HUES48 (cell line): ENCODE results near the gene CNTN5.

Experiments
- H3K27ac ChIP-seq: one replicate; pipeline ENCODE4 v1.7.0; 2013; ENCODE audit warnings: low read depth, low read length, inconsistent platforms
- H3K27me3 ChIP-seq: 2 replicates; pipeline ENCODE4 v1.6.1; 2013; ENCODE audit warnings: mild to moderate bottlenecking, low read length; ENCODE audit not compliant: control insufficient read depth, insufficient read depth
- H3K36me3 ChIP-seq: 2 replicates; pipeline ENCODE4 v1.6.1; 2013; ENCODE audit warnings: low read length; ENCODE audit not compliant: control insufficient read depth, insufficient read depth
- H3K4me1 ChIP-seq: 2 replicates; pipeline ENCODE4 v1.6.1; 2013; ENCODE audit warnings: mild to moderate bottlenecking, low read length; ENCODE audit not compliant: control insufficient read depth, insufficient read depth
- H3K4me3 ChIP-seq: 2 replicates; pipeline ENCODE4 v1.5.1; 2013; ENCODE audit warnings: mild to moderate bottlenecking, low read depth, low read length
- H3K9ac ChIP-seq: 2 replicates; pipeline ENCODE4 v1.6.1; 2013; ENCODE audit warnings: mild to moderate bottlenecking, low read depth, low read length, moderate library complexity
- H3K9me3 ChIP-seq: 2 replicates; pipeline ENCODE4 v1.6.1; 2013; ENCODE audit warnings: low read length; ENCODE audit not compliant: control insufficient read depth, insufficient read depth

Gene CNTN5

DNA sequence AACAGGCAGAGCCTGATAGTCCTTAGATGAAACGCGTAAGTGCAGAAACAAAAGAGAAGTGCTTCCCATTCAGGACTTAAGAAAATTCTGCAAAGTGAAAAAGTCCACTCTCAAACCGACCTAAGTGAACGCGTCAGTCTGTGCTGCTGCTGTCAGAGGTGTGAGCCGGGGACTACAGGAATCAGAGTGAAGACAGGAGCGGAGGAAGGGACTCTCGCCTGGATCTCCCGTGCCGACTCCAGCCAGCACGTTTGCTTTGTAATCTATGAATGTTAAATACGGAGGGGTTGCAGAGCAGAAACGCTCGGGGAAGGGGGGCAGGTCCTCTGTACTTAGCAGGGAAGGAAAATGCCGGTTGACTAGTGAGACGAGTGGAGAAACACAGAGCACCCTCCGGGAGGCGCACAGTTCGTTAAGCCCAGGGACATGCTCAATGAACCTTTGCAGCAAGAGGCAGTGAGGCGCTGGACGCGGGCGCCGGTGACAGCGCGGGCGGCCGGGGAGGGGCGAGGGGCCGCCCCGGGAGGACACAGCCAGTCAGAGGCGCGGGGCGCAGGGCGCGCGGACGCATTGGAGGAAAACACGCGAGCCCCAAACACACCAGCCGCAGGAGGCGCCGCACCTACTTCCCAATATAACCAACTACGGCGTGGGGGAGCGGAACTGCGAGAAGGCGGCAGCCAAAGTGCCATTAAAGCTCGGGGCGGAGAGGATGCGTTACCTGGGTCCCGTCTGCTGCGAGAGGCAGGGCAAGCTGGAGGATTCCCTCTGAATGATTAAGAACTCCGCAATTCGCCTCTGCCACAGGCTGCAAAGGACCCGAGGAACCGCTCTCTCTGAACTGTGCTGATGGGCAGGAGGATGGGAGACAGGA, at the start of gene CNTN5:
CNTN5 (plus strand) TSS at position 598 of the 874 bp plus-strand sequence.
- H3K36me3 ChIP-seq, result no peaks in the 10 kb centered on the region
- peaks cover 36% of the 10 kb centered on the region for H3K27me3 ChIP-seq
- H3K27ac ChIP-seq, result no peak within 1 kb of the TSS
- peaks cover 4% of the 10 kb centered on the region; the same call in 1 of the 2 replicates for H3K4me1 ChIP-seq
- no peak within 1 kb of the TSS for H3K9ac ChIP-seq
- H3K4me3 ChIP-seq, result peak within 1 kb of the TSS; percentile 71
- no peaks in the 10 kb centered on the region for H3K9me3 ChIP-seq

DNA sequence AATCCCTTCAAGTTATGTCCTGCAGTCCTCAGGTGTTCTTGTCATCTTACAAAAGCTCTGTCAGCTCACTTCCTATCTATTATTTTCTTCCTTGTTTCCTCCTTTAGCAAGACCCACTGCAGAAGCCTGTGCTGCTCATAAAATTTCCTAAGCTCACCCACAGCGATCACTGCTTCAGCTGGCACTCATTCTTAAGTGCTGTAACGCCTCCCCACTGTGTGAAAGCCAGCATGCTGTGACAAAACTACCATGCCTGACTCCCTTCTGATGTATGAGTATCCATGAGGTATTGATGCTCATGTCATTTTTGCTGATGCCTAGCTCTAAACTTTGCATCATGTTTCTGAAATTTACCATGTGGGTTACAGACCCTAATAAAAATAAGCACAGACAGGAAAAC, 41.5 kb upstream of the CNTN5 start:
- Histone ChIP-seq H3K9ac (no peak overlapping the region), H3K27me3 (no peaks in the 10 kb centered on the region), H3K36me3 (no peaks in the 10 kb centered on the region), H3K9me3 (no peaks in the 10 kb centered on the region; the same call in 1 of the 2 replicates), H3K4me3 (no peak overlapping the region), H3K4me1 (no peaks in the 10 kb centered on the region), H3K27ac (no peak overlapping the region)

DNA sequence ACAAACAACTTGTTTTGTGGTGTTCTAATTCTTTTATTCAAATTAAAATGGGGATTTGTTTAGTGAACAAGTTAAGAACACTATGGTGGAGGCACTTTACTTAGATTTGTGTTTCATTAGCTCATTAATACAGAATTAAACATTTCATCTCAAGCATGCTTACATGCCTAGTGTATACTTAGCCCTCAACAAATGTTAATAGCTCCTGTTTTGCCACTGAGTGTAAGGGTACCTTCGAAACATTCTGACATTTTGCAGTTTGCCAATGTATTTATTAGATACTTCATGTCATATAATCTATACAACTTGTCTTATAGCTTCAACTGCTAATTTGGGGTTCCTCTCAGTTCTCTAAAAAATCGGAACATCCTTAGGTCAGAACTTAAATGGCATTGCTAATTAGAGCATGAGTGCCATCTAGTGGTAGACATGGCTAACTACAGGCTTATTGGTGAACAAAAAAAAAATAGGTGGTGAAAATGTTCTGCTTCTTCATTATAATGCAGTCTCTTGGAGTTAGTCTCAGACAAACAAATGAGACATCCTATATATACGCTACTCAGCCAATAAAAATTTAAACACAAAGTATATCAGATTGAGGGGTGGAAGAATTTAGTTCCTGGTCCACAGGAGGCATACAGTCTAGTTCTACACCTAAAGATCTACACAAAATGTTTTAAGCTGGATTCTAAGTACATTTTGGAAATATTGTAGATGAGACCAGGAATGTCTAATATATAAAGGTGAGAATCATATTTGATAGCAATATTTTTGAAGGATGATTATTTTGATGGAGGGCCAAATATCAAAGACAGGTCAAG, 4.9 kb upstream of the CNTN5 start:
- Histone ChIP-seq H3K27me3 (peaks cover 20% of the 10 kb centered on the region), H3K9me3 (no peaks in the 10 kb centered on the region), H3K36me3 (no peaks in the 10 kb centered on the region), H3K27ac (no peak overlapping the region), H3K4me1 (no peaks in the 10 kb centered on the region), H3K4me3 (no peak overlapping the region), H3K9ac (no peak overlapping the region)

DNA sequence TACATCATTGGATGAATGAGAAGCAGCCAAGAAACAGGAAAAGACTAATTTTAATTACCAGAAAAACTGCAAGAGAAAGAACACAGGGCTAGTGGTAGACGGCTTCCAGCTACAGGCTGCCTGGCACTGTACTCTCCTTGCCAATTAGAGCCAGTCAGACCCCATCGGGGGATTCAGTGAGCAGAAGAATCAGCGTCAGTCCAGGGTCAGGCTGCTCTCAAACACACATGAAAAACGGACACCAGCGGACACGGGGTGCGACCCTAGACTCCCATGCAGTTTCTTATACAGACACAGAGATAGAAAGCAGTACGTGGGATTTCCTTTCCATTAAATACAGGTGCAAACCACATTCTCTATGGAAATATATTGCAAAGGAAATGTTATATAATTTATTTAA, 1.1 kb upstream of the CNTN5 start:
- Histone ChIP-seq H3K27ac (no peak overlapping the region), H3K27me3 (peaks cover 36% of the 10 kb centered on the region), H3K36me3 (no peaks in the 10 kb centered on the region), H3K4me1 (peaks cover 4% of the 10 kb centered on the region; the same call in 1 of the 2 replicates), H3K4me3 (no peak overlapping the region), H3K9me3 (no peaks in the 10 kb centered on the region), H3K9ac (no peak overlapping the region)

DNA sequence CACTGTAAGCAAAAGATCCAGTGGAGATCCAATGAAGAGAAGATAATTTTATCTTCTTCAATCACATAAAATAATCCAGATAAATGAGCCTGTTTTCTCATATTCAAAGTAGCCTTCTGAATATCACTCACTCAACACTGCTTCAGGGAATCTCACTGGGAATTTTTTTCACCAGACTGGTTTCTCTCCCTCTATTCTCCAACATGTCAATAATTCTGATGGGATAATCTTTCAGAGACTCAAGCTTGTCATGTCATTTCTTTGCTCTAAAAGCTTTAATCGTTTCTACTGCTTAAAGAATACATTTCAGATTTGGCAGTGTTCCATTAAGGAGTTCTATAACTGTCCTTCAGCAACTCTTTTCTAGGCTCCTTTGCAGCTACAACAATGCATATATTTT, 16.3 kb downstream of the CNTN5 start:
- H3K27ac ChIP-seq, result no peak overlapping the region
- H3K9me3 ChIP-seq, result no peaks in the 10 kb centered on the region
- no peak overlapping the region for H3K9ac ChIP-seq
- no peaks in the 10 kb centered on the region for H3K4me1 ChIP-seq
- no peak overlapping the region for H3K4me3 ChIP-seq
- H3K36me3 ChIP-seq, result no peaks in the 10 kb centered on the region
- H3K27me3 ChIP-seq, result no peaks in the 10 kb centered on the region

DNA sequence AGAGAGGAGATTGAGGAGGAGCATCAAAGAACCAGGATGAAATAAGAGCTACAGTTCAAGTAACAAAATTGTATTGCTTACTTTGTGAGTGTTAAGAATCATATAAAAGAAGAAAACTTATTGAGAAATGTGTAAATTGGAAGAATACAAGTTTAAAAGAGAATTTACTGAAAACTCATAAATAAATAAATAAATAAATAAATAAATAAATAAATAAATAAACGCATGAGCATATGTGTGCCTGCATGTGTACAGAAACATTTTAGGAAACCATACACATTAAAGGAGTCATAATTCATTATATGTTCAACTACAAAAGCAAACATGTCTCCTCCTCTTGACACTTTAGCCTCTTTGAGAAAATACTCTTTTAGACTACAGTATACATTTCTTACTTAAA, 42.6 kb downstream of the CNTN5 start:
- H3K9me3 ChIP-seq, result no peaks in the 10 kb centered on the region
- no peaks in the 10 kb centered on the region for H3K36me3 ChIP-seq
- H3K9ac ChIP-seq, result no peak overlapping the region
- H3K4me3 ChIP-seq, result no peak overlapping the region
- H3K27me3 ChIP-seq, result no peaks in the 10 kb centered on the region
- no peak overlapping the region for H3K27ac ChIP-seq
- H3K4me1 ChIP-seq, result peaks cover 14% of the 10 kb centered on the region

DNA sequence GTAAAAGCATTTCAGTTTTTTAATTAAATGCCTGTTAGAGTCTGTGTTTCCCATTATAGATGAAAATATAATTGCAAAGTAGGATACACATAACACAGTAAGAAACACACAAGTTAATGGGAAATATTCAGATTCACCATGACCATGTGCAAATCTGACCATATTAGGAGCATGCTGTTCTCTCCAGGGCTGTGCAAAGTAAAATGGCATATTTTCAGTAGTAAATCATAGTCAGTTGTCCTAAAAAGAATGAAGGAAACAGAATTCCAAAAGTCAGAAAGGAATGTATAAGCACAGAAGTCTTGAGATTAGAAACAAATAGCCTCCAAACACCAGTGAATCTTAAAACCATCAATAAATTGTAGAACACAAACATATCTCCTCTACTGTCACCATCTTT, 44.4 kb downstream of the CNTN5 start:
- H3K9me3 ChIP-seq, result no peaks in the 10 kb centered on the region
- no peak overlapping the region for H3K27ac ChIP-seq
- H3K4me3 ChIP-seq, result no peak overlapping the region

DNA sequence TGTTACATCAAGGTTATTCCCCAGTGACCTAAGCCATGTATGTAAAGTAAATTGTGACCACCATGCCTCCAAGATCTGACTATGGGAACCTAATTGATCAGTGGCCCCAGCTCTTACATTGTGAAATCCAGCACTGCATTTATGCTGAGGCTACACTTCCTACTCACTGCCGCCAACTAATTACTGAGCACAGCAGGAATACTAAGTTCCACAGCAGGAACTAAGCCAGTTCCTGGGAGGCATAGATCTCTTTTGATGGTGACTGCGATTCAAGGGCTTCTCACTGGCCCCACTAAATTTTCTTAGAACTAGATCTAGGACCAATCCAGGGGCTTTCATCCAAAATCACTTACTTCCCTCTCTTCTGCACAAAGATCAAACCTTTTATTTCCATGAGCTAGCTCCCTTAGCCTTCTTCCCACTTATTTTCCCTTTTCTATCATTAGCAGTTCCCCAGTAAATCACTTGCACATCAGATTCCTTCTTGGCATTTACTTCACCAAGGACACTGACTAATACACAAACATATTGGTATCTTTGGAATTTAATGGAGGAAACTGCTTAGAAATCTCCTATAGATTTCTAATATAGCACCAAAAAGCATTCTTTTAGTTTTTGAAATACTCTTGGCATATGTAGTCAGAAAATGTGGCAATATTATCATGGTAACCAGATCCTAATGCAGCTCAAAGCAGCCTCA, 46.0 kb downstream of the CNTN5 start:
- H3K4me1 ChIP-seq, result peaks cover 18% of the 10 kb centered on the region

More for the DNA sequence above, 44.4 kb downstream of the CNTN5 start:
- no peaks in the 10 kb centered on the region for H3K27me3 ChIP-seq
- no peaks in the 10 kb centered on the region for H3K36me3 ChIP-seq
- no peak overlapping the region for H3K9ac ChIP-seq
- H3K4me1 ChIP-seq, result peaks cover 17% of the 10 kb centered on the region

DNA sequence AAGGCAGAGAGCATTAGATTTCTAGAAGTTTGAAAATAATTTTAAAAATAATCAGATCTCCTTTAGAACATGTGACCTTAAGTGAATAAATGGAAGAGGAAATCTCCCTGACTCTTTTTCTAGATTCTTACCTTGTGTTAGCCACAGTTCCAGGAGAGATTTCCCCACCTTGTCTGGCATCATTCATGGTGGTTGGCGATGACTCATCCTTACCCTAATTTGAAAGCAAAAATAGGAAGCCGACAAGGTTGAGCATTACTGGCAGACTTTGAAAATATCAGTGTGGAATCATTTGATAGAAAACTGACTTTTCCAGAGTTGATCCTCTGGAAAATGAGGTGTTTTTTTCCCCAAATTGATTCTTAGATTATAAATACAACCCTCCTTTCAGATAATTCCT, 48.1 kb downstream of the CNTN5 start:
- no peaks in the 10 kb centered on the region for H3K9me3 ChIP-seq
- H3K27me3 ChIP-seq, result no peaks in the 10 kb centered on the region

More for the DNA sequence above, 46.0 kb downstream of the CNTN5 start:
- H3K9me3 ChIP-seq, result no peaks in the 10 kb centered on the region
- H3K4me3 ChIP-seq, result no peak overlapping the region
- peak overlapping the region; percentile 39 for H3K27ac ChIP-seq
- no peaks in the 10 kb centered on the region for H3K36me3 ChIP-seq
- H3K9ac ChIP-seq, result no peak overlapping the region
- H3K27me3 ChIP-seq, result no peaks in the 10 kb centered on the region

DNA sequence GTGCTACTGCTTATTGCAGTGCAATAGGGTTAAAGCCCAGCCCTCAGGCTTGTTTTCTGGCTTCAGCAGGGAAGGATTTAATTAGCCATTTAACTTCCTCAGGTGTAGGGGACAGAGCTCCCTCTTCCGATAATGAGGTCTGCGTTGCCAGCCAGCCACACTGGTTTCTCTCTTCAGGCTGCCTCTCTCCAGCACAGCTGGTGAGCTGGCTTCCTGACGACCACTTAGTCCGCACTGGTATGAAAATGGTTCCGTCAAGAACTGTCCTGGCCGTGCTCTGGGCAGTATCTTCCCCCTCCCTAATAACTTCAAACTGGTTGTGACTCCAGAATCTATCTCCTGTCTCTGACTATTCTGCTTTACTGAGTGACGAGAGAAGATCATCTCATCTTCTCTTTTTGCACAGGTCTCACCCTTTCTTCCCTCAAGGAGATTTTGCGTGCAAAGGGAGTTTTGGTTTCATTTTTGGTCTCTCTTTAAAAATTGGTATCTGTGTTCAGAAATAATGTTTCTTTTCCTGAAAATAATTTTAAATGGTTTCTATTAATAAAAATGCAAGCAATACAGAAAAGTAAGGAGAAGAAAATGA, 49.2 kb downstream of the CNTN5 start:
- H3K9ac ChIP-seq, result no peak overlapping the region
- H3K36me3 ChIP-seq, result no peaks in the 10 kb centered on the region
- peak overlapping the region; percentile 32 for H3K4me3 ChIP-seq
- H3K27ac ChIP-seq, result no peak overlapping the region
- H3K27me3 ChIP-seq, result no peaks in the 10 kb centered on the region
- peaks cover 18% of the 10 kb centered on the region for H3K4me1 ChIP-seq
- H3K9me3 ChIP-seq, result no peaks in the 10 kb centered on the region

More for the DNA sequence above, 48.1 kb downstream of the CNTN5 start:
- Histone ChIP-seq H3K4me3 (no peak overlapping the region), H3K36me3 (no peaks in the 10 kb centered on the region), H3K4me1 (peaks cover 18% of the 10 kb centered on the region), H3K27ac (no peak overlapping the region), H3K9ac (no peak overlapping the region)
